ENCODE measurements around the gene NQO2. TPM values are rescaled to one million over a fixed set of nuclear protein-coding genes. Genes with fewer than 3 reads are reported as not detected.

Gene NQO2
- total RNA-seq, 5 donors from 2014 or later (not counting 1 experiment from before 2014, with no cell fraction given) = 9.1 to 54.6 (median 33.0) TPM

GRCh38 chr6:2967936-2968335, 31.8 kb upstream of the NQO2 start:
- Histone ChIP-seq H3K36me3 (ENCODE audit: control insufficient read depth in 2 of 2, extremely low read depth in 1 of 2, insufficient read depth in 1 of 2, low read length in 1 of 2) (no peaks in the 10 kb centered on the region), H3K4me1 (ENCODE audit: control insufficient read depth in 1 of 2, extremely low read depth in 1 of 2, insufficient read depth in 2 of 2, low read length in 2 of 2) (peaks cover 0 to 13% of the 10 kb centered on the region in 2 experiments), H3K27ac (ENCODE audit: low read length) (no peak overlapping the region), H3K9me3 (no peaks in the 10 kb centered on the region), H3K4me3 (ENCODE audit: control insufficient read depth in 1 of 2, extremely low read depth in 1 of 2, low read length in 1 of 2) (no peak overlapping the region), H3K27me3 (replicated peaks in 1 of 2; ENCODE audit: control insufficient read depth in 2 of 2, extremely low read depth in 1 of 2, insufficient read depth in 2 of 2, low read length in 1 of 2) (peaks cover 0 to 6% of the 10 kb centered on the region in 2 experiments)
- no peaks in the 10 kb centered on the region for H3K36me3 Mint-ChIP-seq
- no peaks in the 10 kb centered on the region for H3K27me3 Mint-ChIP-seq
- DNase-seq (no peak), ATAC-seq (replicated peaks in 1 of 4) (no peak)
- ChIA-PET POLR2A (no interaction called here), CTCF (no interaction called here)
- no peak overlapping the region for H3K27ac Mint-ChIP-seq
- no peak overlapping the region for H3K4me3 Mint-ChIP-seq
- H3K4me1 Mint-ChIP-seq = peaks cover 36 to 46% (median 45%) of the 10 kb centered on the region in 3 donors
- H3K9me3 Mint-ChIP-seq = no peaks in the 10 kb centered on the region
- 97% methylated on average over 3 of the region's 7 CpGs for WGBS (ENCODE audit: insufficient coverage)

DNA sequence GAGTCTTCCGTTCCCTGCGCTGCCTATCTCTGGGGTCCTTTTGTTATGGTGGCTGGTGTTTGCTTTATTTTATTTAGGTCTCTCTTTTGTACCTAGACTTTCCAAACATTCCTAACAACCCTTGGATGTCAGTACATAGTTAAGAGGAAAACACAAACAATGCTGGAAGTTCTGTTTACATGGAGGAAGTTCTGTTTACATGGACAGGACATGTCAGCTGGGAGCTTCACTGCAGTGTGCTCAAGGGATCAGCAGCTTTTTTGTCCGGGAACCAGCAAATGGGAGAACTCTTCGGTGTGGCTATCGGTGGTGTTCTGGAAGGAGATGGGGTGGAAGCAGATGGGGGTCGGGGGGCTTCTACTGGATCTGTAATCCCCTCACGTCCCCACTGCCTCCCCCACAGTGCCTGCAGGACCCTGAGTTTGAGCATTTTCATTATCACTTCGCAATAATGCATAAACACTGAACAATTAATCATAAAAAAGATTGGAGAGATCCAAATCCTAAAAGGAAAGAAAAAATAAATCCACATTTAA, 31.0 kb upstream of the NQO2 start:
- Mint-ChIP-seq H3K9me3 (no peaks in the 10 kb centered on the region), H3K27ac (no peak overlapping the region), H3K4me3 (no peak overlapping the region), H3K36me3 (peaks cover 2% of the 10 kb centered on the region), H3K27me3 (peaks cover 0 to 1% of the 10 kb centered on the region in 2 donors), H3K4me1 (peaks cover 39 to 49% (median 42%) of the 10 kb centered on the region in 3 donors)
- Histone ChIP-seq H3K4me1 (ENCODE audit: control insufficient read depth in 1 of 2, extremely low read depth in 1 of 2, insufficient read depth in 2 of 2, low read length in 2 of 2) (peaks cover 0 to 16% of the 10 kb centered on the region in 2 experiments), H3K27ac (ENCODE audit: low read length) (no peak overlapping the region), H3K4me3 (ENCODE audit: control insufficient read depth in 1 of 2, extremely low read depth in 1 of 2, low read length in 1 of 2) (no peak overlapping the region), H3K9me3 (no peaks in the 10 kb centered on the region), H3K36me3 (ENCODE audit: control insufficient read depth in 2 of 2, extremely low read depth in 1 of 2, insufficient read depth in 1 of 2, low read length in 1 of 2) (no peaks in the 10 kb centered on the region), H3K27me3 (replicated peaks in 1 of 2; ENCODE audit: control insufficient read depth in 2 of 2, extremely low read depth in 1 of 2, insufficient read depth in 2 of 2, low read length in 1 of 2) (peaks cover 0 to 6% of the 10 kb centered on the region in 2 experiments)
- ATAC-seq (replicated peaks in 1 of 4) (no peak), DNase-seq (no peak)
- POLR2A ChIA-PET = interaction anchor here in 1 of 2 donors (0.5 kb wide), 1 partner anchor 775 kb away, joined by 8 read pairs; no protein-coding TSS in a partner anchor
- CTCF ChIA-PET = interaction anchor here in 1 of 2 donors (0.5 to 1.0 kb wide), 2 partner anchors 28 to 108 kb away, joined by 3 to 4 read pairs; no protein-coding TSS in a partner anchor
- WGBS (ENCODE audit: insufficient coverage) = no CpG with 5 or more reads among the region's 8 CpGs

DNA sequence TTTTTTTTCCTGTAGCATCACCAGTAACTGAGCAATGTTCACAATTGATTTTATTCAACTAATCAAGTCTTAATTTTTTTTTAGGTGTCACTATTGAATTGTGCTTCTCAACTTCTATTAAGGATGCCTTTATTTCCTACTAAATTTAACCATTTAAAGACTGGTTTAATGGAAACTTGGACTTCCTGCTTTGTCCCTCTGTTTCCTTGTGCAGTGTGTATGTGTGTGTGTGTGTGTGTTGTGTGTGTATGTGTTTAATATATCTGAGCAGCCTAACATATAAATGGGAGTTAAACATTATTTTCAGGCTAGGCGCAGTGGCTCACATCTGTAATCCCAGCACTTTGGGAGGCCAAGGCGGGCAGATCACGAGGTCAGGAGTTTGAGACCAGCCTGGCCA, 30.1 kb upstream of the NQO2 start:
- ATAC-seq (replicated peaks in 1 of 4) = no peak
- Histone ChIP-seq H3K4me1 (ENCODE audit: control insufficient read depth in 1 of 2, extremely low read depth in 1 of 2, insufficient read depth in 2 of 2, low read length in 2 of 2) (peaks cover 0 to 19% of the 10 kb centered on the region in 2 experiments), H3K27ac (ENCODE audit: low read length) (no peak overlapping the region), H3K27me3 (replicated peaks in 1 of 2; ENCODE audit: control insufficient read depth in 2 of 2, extremely low read depth in 1 of 2, insufficient read depth in 2 of 2, low read length in 1 of 2) (peaks cover 0 to 6% of the 10 kb centered on the region in 2 experiments), H3K4me3 (ENCODE audit: control insufficient read depth in 1 of 2, extremely low read depth in 1 of 2, low read length in 1 of 2) (no peak overlapping the region), H3K36me3 (ENCODE audit: control insufficient read depth in 2 of 2, extremely low read depth in 1 of 2, insufficient read depth in 1 of 2, low read length in 1 of 2) (no peaks in the 10 kb centered on the region), H3K9me3 (no peaks in the 10 kb centered on the region)
- WGBS (ENCODE audit: insufficient coverage) = no CpG with 5 or more reads among the region's 3 CpGs
- ChIA-PET POLR2A (no interaction called here), CTCF (interaction anchor here in 1 of 2 donors (0.6 to 1.0 kb wide), 2 partner anchors 107 to 153 kb away, joined by 3 read pairs; no protein-coding TSS in a partner anchor)
- H3K36me3 Mint-ChIP-seq = peaks cover 2% of the 10 kb centered on the region
- H3K4me3 Mint-ChIP-seq = peak overlapping the region; percentile 40 to 85 (median 41)
- H3K4me1 Mint-ChIP-seq = peaks cover 38 to 51% (median 42%) of the 10 kb centered on the region in 3 donors
- peak overlapping the region; percentile 53 to 61 for H3K27ac Mint-ChIP-seq
- no peak for DNase-seq
- no peaks in the 10 kb centered on the region for H3K9me3 Mint-ChIP-seq
- peaks cover 0 to 4% of the 10 kb centered on the region in 2 donors for H3K27me3 Mint-ChIP-seq

DNA sequence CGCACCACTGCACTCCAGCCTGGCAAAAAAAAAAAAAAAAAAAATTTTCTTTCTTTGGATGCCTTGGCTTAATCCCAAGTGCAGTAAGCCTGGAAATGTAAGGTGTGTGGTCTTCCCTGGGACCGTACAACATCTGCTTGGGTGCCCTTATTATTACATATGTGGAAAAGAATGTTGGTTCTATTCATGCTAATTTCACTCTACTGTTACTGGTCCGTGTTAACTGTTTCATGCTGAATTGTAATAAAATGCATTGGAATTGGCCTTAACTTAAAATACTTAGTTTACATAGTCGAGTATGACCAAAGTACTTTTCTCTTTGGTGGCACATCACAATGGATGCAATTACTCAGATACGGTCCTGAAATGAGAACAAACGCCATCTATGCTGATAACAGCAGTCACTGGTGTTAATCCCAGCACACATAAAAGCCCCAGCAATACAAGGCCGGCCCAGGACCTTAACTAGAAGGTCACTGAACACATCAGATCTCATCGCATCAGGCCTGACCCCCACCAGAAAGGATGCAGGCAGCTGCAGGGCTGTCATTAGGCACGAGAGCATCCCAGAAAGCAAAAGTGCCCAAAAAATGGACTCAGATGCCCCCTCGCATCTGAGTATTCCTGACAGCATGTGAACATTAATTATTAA, 29.5 kb upstream of the NQO2 start:
- H3K36me3 Mint-ChIP-seq = peaks cover 2% of the 10 kb centered on the region
- ATAC-seq (replicated peaks in 1 of 4) (no peak), DNase-seq (no peak)
- H3K27me3 ChIP-seq (replicated peaks in 1 of 2; ENCODE audit: control insufficient read depth in 2 of 2, extremely low read depth in 1 of 2, insufficient read depth in 2 of 2, low read length in 1 of 2) = peaks cover 0 to 6% of the 10 kb centered on the region in 2 experiments
- H3K9me3 ChIP-seq = no peaks in the 10 kb centered on the region
- peak overlapping the region; percentile 63 to 86 for H3K27ac Mint-ChIP-seq
- ChIA-PET CTCF (interaction anchor here in 1 of 2 donors (0.7 kb wide), 1 partner anchor 10 kb away, joined by 4 read pairs; no protein-coding TSS in a partner anchor), POLR2A (interaction anchor here in 1 of 2 donors (0.7 kb wide), 1 partner anchor 30 kb away, joined by 6 read pairs; no protein-coding TSS in a partner anchor)
- no peaks in the 10 kb centered on the region for H3K36me3 ChIP-seq (ENCODE audit: control insufficient read depth in 2 of 2, extremely low read depth in 1 of 2, insufficient read depth in 1 of 2, low read length in 1 of 2)
- no peaks in the 10 kb centered on the region for H3K9me3 Mint-ChIP-seq
- peaks cover 0 to 23% of the 10 kb centered on the region in 2 experiments for H3K4me1 ChIP-seq (ENCODE audit: control insufficient read depth in 1 of 2, extremely low read depth in 1 of 2, insufficient read depth in 2 of 2, low read length in 2 of 2)
- peak overlapping the region; percentile 24 for H3K27ac ChIP-seq (ENCODE audit: low read length)
- H3K27me3 Mint-ChIP-seq = peaks cover 0 to 4% of the 10 kb centered on the region in 2 donors
- H3K4me3 Mint-ChIP-seq = peak overlapping the region; percentile 83 to 87 (median 85)
- H3K4me1 Mint-ChIP-seq = peaks cover 38 to 51% (median 42%) of the 10 kb centered on the region in 3 donors
- 79% methylated on average over 4 of the region's 10 CpGs for WGBS (ENCODE audit: insufficient coverage)
- H3K4me3 ChIP-seq (ENCODE audit: control insufficient read depth in 1 of 2, extremely low read depth in 1 of 2, low read length in 1 of 2) = peak overlapping the region in 1 of 2 donors; percentile 58

- no peaks in the 10 kb centered on the region for H3K36me3 ChIP-seq (ENCODE audit: control insufficient read depth in 2 of 2, extremely low read depth in 1 of 2, insufficient read depth in 1 of 2, low read length in 1 of 2)
- Mint-ChIP-seq H3K27ac (peak overlapping the region; percentile 86 to 89), H3K36me3 (peaks cover 2% of the 10 kb centered on the region), H3K9me3 (no peaks in the 10 kb centered on the region), H3K27me3 (peaks cover 0 to 4% of the 10 kb centered on the region in 2 donors), H3K4me3 (peak overlapping the region; percentile 83 to 87 (median 85)), H3K4me1 (peaks cover 37 to 51% (median 43%) of the 10 kb centered on the region in 3 donors)
- H3K4me3 ChIP-seq (ENCODE audit: control insufficient read depth in 1 of 2, extremely low read depth in 1 of 2, low read length in 1 of 2) = peak overlapping the region; percentile 52 to 58
- ChIA-PET POLR2A (interaction anchor here in 1 of 2 donors (0.7 to 1.4 kb wide), 2 partner anchors 19 to 30 kb away, joined by 6 read pairs; no protein-coding TSS in a partner anchor), CTCF (interaction anchor here (0.7 to 1.3 kb wide), 2 partner anchors 9 to 18 kb away, joined by 4 read pairs; no protein-coding TSS in a partner anchor)
- H3K27ac ChIP-seq (ENCODE audit: low read length) = peak overlapping the region; percentile 24
- WGBS (ENCODE audit: insufficient coverage) = under 1% methylated on average over 80 of the region's 80 CpGs
- peak; percentile 68 to 81 (median 74) for ATAC-seq (replicated peaks in 1 of 4)
- no peaks in the 10 kb centered on the region for H3K9me3 ChIP-seq
- peak in 23 of 35 experiments; percentile 20 to 63 (median 29) for DNase-seq
- H3K27me3 ChIP-seq (replicated peaks in 1 of 2; ENCODE audit: control insufficient read depth in 2 of 2, extremely low read depth in 1 of 2, insufficient read depth in 2 of 2, low read length in 1 of 2) = peaks cover 0 to 6% of the 10 kb centered on the region in 2 experiments
- peaks cover 0 to 23% of the 10 kb centered on the region in 2 experiments for H3K4me1 ChIP-seq (ENCODE audit: control insufficient read depth in 1 of 2, extremely low read depth in 1 of 2, insufficient read depth in 2 of 2, low read length in 2 of 2)
Observed at GRCh38 chr6:2970753-2971419, 28.8 kb upstream of the NQO2 start.
